ENCODE results near the gene NSMCE3. TPM values are rescaled to one million over a fixed set of nuclear protein-coding genes. Genes with fewer than 3 reads are reported as not detected.
"Not testable (repeated sequence)": the region's sequence is repeated elsewhere in the genome, so short reads cannot be mapped to it uniquely, and the experiment has no call there.

NSMCE3 gene
- total and polyA plus RNA-seq, 2 experiments from 2014 or later, result 9.7 to 10.0 TPM

- H3K36me3 Mint-ChIP-seq (ENCODE audit: low read depth); H3K4me2 ChIP-seq; H3K79me2 ChIP-seq (replicated peaks; ENCODE audit: insufficient read depth); H3K27me3 Mint-ChIP-seq (ENCODE audit: insufficient read depth, low read depth, poor library complexity); H3K27me3 ChIP-seq (ENCODE audit: insufficient read depth); H3K4me3 Mint-ChIP-seq; H3K9me2 ChIP-seq (ENCODE audit: insufficient read depth); H3K4me3 ChIP-seq; ATAC-seq; DNase-seq (ENCODE audit: low spot score); H3K27ac ChIP-seq (ENCODE audit: low read depth); H2AFZ ChIP-seq; H4K20me1 ChIP-seq (replicated peaks; ENCODE audit: insufficient read depth); H3K36me3 ChIP-seq (ENCODE audit: insufficient read depth); H3K9me3 Mint-ChIP-seq; H3F3A ChIP-seq (replicated peaks; ENCODE audit: low read depth): not testable (repeated sequence)
- H3K4me1 ChIP-seq (ENCODE audit: insufficient read depth), result 0 out of 2 replicates have a peak, but pooled peaks cover 11% of the 10 kb centered on the region
- peaks cover 30% of the 10 kb centered on the region for H3K4me1 Mint-ChIP-seq
- H3K27ac Mint-ChIP-seq, result peak overlapping the region; percentile 77; the same call in 1 of the 2 replicates
These were observed 45.2 kb downstream of the NSMCE3 start for GRCh38 chr15:29224235-29224986.

DNA sequence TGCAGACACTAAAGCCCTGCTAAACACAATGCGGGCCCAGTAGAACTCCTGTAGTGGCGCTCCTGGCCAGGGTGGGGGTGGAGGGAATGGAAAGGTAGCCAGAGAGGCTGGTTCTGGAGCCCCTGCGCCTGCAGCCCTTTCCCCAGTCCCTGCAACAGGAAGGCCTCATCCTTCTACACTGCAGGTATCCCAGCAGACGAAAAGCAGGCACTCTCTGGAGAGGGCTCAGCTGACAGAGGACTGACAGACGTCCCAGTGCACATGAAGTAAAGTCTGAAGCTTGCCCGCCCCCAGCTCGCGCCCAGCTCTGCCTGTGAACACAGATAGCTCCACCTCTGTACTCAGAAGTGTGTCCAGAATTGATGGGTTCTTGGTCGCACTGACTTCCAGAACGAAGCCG, 46.0 kb downstream of the NSMCE3 start:
- TF ChIP-seq ZNF114 (CRISPR knock-in tag; IDR thresholded peaks at IDR 0.05) (no peak), ETS1 (IDR thresholded peaks at IDR 0.05) (no peak), EZH2phosphoT487 (IDR thresholded peaks at IDR 0.05; ENCODE audit: unreplicated experiment) (no peak)
- TF ChIP-seq, protein P1, sequence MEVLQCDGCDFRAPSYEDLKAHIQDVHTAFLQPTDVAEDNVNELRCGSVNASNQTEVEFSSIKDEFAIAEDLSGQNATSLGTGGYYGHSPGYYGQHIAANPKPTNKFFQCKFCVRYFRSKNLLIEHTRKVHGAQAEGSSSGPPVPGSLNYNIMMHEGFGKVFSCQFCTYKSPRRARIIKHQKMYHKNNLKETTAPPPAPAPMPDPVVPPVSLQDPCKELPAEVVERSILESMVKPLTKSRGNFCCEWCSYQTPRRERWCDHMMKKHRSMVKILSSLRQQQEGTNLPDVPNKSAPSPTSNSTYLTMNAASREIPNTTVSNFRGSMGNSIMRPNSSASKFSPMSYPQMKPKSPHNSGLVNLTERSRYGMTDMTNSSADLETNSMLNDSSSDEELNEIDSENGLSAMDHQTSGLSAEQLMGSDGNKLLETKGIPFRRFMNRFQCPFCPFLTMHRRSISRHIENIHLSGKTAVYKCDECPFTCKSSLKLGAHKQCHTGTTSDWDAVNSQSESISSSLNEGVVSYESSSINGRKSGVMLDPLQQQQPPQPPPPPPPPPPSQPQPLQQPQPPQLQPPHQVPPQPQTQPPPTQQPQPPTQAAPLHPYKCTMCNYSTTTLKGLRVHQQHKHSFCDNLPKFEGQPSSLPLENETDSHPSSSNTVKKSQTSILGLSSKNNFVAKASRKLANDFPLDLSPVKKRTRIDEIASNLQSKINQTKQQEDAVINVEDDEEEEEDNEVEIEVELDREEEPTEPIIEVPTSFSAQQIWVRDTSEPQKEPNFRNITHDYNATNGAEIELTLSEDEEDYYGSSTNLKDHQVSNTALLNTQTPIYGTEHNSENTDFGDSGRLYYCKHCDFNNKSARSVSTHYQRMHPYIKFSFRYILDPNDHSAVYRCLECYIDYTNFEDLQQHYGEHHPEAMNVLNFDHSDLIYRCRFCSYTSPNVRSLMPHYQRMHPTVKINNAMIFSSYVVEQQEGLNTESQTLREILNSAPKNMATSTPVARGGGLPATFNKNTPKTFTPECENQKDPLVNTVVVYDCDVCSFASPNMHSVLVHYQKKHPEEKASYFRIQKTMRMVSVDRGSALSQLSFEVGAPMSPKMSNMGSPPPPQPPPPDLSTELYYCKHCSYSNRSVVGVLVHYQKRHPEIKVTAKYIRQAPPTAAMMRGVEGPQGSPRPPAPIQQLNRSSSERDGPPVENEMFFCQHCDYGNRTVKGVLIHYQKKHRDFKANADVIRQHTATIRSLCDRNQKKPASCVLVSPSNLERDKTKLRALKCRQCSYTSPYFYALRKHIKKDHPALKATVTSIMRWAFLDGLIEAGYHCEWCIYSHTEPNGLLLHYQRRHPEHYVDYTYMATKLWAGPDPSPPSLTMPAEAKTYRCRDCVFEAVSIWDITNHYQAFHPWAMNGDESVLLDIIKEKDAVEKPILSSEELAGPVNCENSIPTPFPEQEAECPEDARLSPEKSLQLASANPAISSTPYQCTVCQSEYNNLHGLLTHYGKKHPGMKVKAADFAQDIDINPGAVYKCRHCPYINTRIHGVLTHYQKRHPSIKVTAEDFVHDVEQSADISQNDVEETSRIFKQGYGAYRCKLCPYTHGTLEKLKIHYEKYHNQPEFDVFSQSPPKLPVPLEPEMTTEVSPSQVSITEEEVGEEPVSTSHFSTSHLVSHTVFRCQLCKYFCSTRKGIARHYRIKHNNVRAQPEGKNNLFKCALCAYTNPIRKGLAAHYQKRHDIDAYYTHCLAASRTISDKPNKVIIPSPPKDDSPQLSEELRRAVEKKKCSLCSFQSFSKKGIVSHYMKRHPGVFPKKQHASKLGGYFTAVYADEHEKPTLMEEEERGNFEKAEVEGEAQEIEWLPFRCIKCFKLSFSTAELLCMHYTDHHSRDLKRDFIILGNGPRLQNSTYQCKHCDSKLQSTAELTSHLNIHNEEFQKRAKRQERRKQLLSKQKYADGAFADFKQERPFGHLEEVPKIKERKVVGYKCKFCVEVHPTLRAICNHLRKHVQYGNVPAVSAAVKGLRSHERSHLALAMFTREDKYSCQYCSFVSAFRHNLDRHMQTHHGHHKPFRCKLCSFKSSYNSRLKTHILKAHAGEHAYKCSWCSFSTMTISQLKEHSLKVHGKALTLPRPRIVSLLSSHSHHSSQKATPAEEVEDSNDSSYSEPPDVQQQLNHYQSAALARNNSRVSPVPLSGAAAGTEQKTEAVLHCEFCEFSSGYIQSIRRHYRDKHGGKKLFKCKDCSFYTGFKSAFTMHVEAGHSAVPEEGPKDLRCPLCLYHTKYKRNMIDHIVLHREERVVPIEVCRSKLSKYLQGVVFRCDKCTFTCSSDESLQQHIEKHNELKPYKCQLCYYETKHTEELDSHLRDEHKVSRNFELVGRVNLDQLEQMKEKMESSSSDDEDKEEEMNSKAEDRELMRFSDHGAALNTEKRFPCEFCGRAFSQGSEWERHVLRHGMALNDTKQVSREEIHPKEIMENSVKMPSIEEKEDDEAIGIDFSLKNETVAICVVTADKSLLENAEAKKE (CRISPR knock-in tag; IDR thresholded peaks at IDR 0.05), result no peak
- no peaks in the 10 kb centered on the region for H3K9me2 ChIP-seq (ENCODE audit: insufficient read depth)
- ATAC-seq (no peak), DNase-seq (ENCODE audit: low spot score) (no peak)
- H3K36me3 Mint-ChIP-seq (ENCODE audit: low read depth), result peaks cover 5% of the 10 kb centered on the region; the same call in 1 of the 3 replicates
- no peak overlapping the region for H3K4me3 Mint-ChIP-seq
- peaks cover 3% of the 10 kb centered on the region for H3K27me3 Mint-ChIP-seq (ENCODE audit: insufficient read depth, low read depth, poor library complexity)
- H3K27me3 ChIP-seq (ENCODE audit: insufficient read depth), result no peaks in the 10 kb centered on the region
- H3K4me2 ChIP-seq, result no peak overlapping the region
- H3K9me3 Mint-ChIP-seq, result no peaks in the 10 kb centered on the region; the same call in 2 of the 3 replicates
- H3K4me1 Mint-ChIP-seq, result peaks cover 30% of the 10 kb centered on the region
- no peaks in the 10 kb centered on the region for H4K20me1 ChIP-seq (replicated peaks; ENCODE audit: insufficient read depth)
- H3F3A ChIP-seq (replicated peaks; ENCODE audit: low read depth), result no peaks in the 10 kb centered on the region
- H2AFZ ChIP-seq, result no peak overlapping the region
- no peak overlapping the region for H3K27ac ChIP-seq (ENCODE audit: low read depth)
- H3K4me1 ChIP-seq (ENCODE audit: insufficient read depth), result 0 out of 2 replicates have a peak, but pooled peaks cover 11% of the 10 kb centered on the region
- no peak overlapping the region for H3K4me3 ChIP-seq
- H3K36me3 ChIP-seq (ENCODE audit: insufficient read depth), result no peaks in the 10 kb centered on the region
- H3K27ac Mint-ChIP-seq, result no peak overlapping the region
- no peaks in the 10 kb centered on the region for H3K79me2 ChIP-seq (replicated peaks; ENCODE audit: insufficient read depth)

All from GM23338 (cell line).